CD4-positive, alpha-beta T cell treated with Interleukin-6 for 4 hours (primary cell): ENCODE measurements around the gene EFNB2.

Experiments
- DNase-seq: peaks from one replicate; pipeline ENCODE4 v3.0.0-alpha.2; 2020; ENCODE audit warnings: mixed read lengths

The EFNB2 gene

GRCh38 chr13:106535552-106536243 lies at the start of gene EFNB2:
Gene EFNB2, minus strand, starts transcription at chr13:106535662. Its CDS starts 698 bp downstream, at chr13:106534964.
- peak; percentile 91 for DNase-seq

GRCh38 chr13:106581225-106581624 lies 45.8 kb upstream of the EFNB2 start:
- DNase-seq = no peak

- DNase-seq = no peak
These were observed 40.4 kb upstream of the EFNB2 start for GRCh38 chr13:106575896-106576295.

- DNase-seq = no peak
These were observed 38.4 kb upstream of the EFNB2 start for GRCh38 chr13:106573868-106574267.

GRCh38 chr13:106573284-106573846 lies 37.9 kb upstream of the EFNB2 start:
- DNase-seq = no peak

GRCh38 chr13:106570299-106570852 lies 34.9 kb upstream of the EFNB2 start:
- DNase-seq = peak; percentile 60

- no peak for DNase-seq
These were observed 34.0 kb upstream of the EFNB2 start for GRCh38 chr13:106569233-106570095.

GRCh38 chr13:106568299-106569003 lies 33.0 kb upstream of the EFNB2 start:
- peak; percentile 13 for DNase-seq

GRCh38 chr13:106567474-106568298 lies 32.2 kb upstream of the EFNB2 start, which contains the start of gene ARGLU1:
Gene ARGLU1, minus strand, starts transcription at chr13:106568137. Its CDS starts 218 bp downstream, at chr13:106567919.
- DNase-seq = peak; percentile 95

- DNase-seq = peak; percentile 46
These were observed 31.4 kb upstream of the EFNB2 start for GRCh38 chr13:106566641-106567473.

GRCh38 chr13:106565127-106565775 lies 29.8 kb upstream of the EFNB2 start:
- no peak for DNase-seq

GRCh38 chr13:106562301-106562700 lies 26.8 kb upstream of the EFNB2 start:
- DNase-seq = no peak

- DNase-seq = peak; percentile 15
These were observed 26.2 kb upstream of the EFNB2 start for GRCh38 chr13:106561551-106562170.

GRCh38 chr13:106560821-106561220 lies 25.4 kb upstream of the EFNB2 start:
- no peak for DNase-seq

- no peak for DNase-seq
These were observed 23.1 kb upstream of the EFNB2 start for GRCh38 chr13:106558527-106558926.

GRCh38 chr13:106555631-106556328 lies 20.3 kb upstream of the EFNB2 start:
- no peak for DNase-seq

- no peak for DNase-seq
These were observed 16.3 kb upstream of the EFNB2 start for GRCh38 chr13:106551751-106552150.

GRCh38 chr13:106551350-106551749 lies 15.9 kb upstream of the EFNB2 start:
- DNase-seq = no peak

GRCh38 chr13:106550570-106551135 lies 15.2 kb upstream of the EFNB2 start:
- DNase-seq = no peak
